Vagina (tissue), 2 donors: ENCODE measurements around the gene BAHD1. TPM values are rescaled to one million over a fixed set of nuclear protein-coding genes. Genes with fewer than 3 reads are reported as not detected.
"Not testable (repeated sequence)": the region's sequence is repeated elsewhere in the genome, so short reads cannot be mapped to it uniquely, and the experiment has no call there.

Experiments used
- DNase-seq, 2 donors: peaks; one replicate each; pipeline ENCODE4 v3.0.0-alpha.2; 2017; ENCODE audit errors: extremely low spot score in 2 of 2
- H3K27ac ChIP-seq: fragments of 200-600 bp; sonication (generic); one replicate; pipeline ENCODE4 v1.5.1; 2019
- H3K27me3 ChIP-seq: fragments of 200-600 bp; sonication (generic); one replicate; pipeline ENCODE4 v1.5.1; 2019
- H3K36me3 ChIP-seq, 2 donors: fragments of 200-600 bp; sonication (generic); one replicate each; pipeline ENCODE4 v1.5.1; 2017 to 2019
- H3K4me1 ChIP-seq: fragments of 200-600 bp; sonication (generic); one replicate; pipeline ENCODE4 v1.5.1; 2019
- H3K4me3 ChIP-seq, 2 donors: fragments of 200-600 bp; sonication (generic); 1 replicate in 1 of 2; 2 replicates in 1 of 2; pipeline ENCODE4 v1.5.1; 2016 to 2019
- H3K9me3 ChIP-seq: fragments of 200-600 bp; sonication (generic); one replicate; pipeline ENCODE4 v1.5.1; 2019
- CTCF ChIP-seq, 3 experiments: fragments of 450-650 bp in 2 of 3; fragments of 200-600 bp in 1 of 3; sonication (generic) in 1 of 3; IDR thresholded peaks; one replicate each; pipeline ENCODE4 v1.5.1; 2017 to 2019; ENCODE audit warnings: antibody characterized with exemption in 3 of 3, mild to moderate bottlenecking in 2 of 3, moderate library complexity in 2 of 3
- POLR2A ChIP-seq, 2 donors: fragments of 450-650 bp; IDR thresholded peaks; one replicate each; pipeline ENCODE4 v1.6.1; 2017; ENCODE audit warnings: antibody characterized with exemption in 2 of 2, mild to moderate bottlenecking in 2 of 2, moderate library complexity in 2 of 2
- POLR2AphosphoS5 ChIP-seq, 2 donors: sonication (generic); formaldehyde crosslinking; IDR thresholded peaks; one replicate each; pipeline ENCODE4 v1.9.0; 2017; ENCODE audit warnings: antibody characterized with exemption in 2 of 2, mild to moderate bottlenecking in 2 of 2, low read depth in 1 of 2; ENCODE audit not compliant: insufficient read depth in 1 of 2
- intact Hi-C: fragments of 100-400 bp; cut with DNase I; formaldehyde crosslinking; loops from one replicate; pipeline ENCODE4 v1.15.1; 2023
- total RNA-seq: library from RNA; depleted of rRNA; stranded (reverse); fragments of >200 nt; gene quantifications from one replicate; pipeline ENCODE4 v1.2.3, GENCODE V29; 2016

Gene BAHD1
- total RNA-seq, 1 donor from 2014 or later = 9.6 TPM

DNA sequence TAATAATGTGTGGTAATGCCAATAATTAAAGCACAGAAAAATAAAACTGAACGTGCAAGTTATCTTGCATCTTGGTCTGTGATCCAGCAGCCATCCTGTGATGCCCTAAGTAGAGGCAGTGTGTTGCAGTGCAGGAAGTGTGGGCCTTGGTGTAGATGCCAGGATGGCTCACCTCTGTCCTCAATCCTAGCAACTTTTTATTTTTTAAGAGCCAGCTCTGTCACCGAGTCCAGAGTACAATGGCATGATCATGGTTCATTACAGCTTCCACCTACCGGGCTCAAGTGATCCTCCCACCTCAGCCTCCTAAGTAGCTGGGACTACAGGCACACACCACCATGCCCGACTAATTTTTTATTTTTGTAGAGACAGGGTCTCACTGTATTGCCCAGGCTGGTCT is 7.6 kb downstream of the BAHD1 start:
- Histone ChIP-seq H3K9me3 (no peaks in the 10 kb centered on the region), H3K27me3 (no peaks in the 10 kb centered on the region), H3K4me3 (no peak overlapping the region), H3K36me3 (no peaks in the 10 kb centered on the region), H3K27ac (no peak overlapping the region), H3K4me1 (peaks cover 58% of the 10 kb centered on the region)
- TF ChIP-seq POLR2A (IDR thresholded peaks at IDR 0.05) = no peak
- no peak for TF ChIP-seq POLR2AphosphoS5 (IDR thresholded peaks at IDR 0.05; ENCODE audit: insufficient read depth in 1 of 2, low read depth in 1 of 2)
- TF ChIP-seq CTCF (IDR thresholded peaks at IDR 0.05) = no peak
- intact Hi-C loops = no loop called here
- DNase-seq = no peak

DNA sequence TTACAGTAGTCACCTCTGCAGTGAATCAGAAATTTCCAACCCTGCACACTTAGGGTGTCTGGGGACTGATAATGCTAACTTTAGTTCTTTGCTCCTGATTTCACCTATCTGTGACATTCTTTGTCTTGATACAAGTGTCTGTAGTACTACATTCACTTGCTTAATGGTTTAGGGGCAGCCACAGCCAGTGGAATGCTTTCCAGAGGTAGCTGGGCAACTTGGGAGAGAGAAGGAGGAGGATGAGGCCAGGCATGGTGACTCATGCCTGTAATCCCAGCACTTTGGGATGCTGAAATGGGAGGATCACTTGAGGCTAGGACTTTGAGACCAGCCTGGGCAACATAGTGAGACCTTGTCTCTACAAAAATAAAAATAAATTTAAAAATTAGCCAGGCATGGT is 8.5 kb downstream of the BAHD1 start:
- peaks cover 58% of the 10 kb centered on the region for H3K4me1 ChIP-seq
- no peaks in the 10 kb centered on the region for H3K36me3 ChIP-seq
- DNase-seq = no peak
- intact Hi-C loops = no loop called here
- H3K27me3 ChIP-seq = no peaks in the 10 kb centered on the region
- TF ChIP-seq POLR2A (IDR thresholded peaks at IDR 0.05) = no peak
- TF ChIP-seq POLR2AphosphoS5 (IDR thresholded peaks at IDR 0.05; ENCODE audit: insufficient read depth in 1 of 2, low read depth in 1 of 2) = no peak
- TF ChIP-seq CTCF (IDR thresholded peaks at IDR 0.05) = no peak
- H3K27ac ChIP-seq = no peak overlapping the region
- H3K4me3 ChIP-seq = no peak overlapping the region
- H3K9me3 ChIP-seq = no peaks in the 10 kb centered on the region

DNA sequence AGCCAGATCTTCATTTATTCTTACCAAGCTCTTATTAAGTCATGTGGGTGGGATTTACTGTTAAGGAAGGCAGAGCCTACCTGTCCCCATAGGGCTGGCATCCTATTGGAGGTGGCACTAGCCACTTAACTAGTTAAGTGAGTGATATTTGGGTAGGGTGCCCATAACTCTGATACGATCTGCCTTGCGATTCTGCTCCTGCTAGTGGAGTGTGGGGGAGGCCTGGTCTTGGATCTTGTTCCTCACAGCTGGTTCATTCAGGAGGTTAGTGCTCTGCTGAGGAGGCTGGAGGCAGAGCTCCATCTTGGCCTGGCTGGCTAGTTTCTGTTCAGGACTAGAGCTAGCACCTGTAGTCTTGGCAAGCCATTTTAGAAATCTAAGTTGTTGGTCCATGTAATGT is 9.3 kb downstream of the BAHD1 start:
- TF ChIP-seq POLR2A (IDR thresholded peaks at IDR 0.05) (no peak), POLR2AphosphoS5 (IDR thresholded peaks at IDR 0.05; ENCODE audit: insufficient read depth in 1 of 2, low read depth in 1 of 2) (no peak), CTCF (IDR thresholded peaks at IDR 0.05) (no peak)
- H3K9me3 ChIP-seq = no peaks in the 10 kb centered on the region
- H3K4me3 ChIP-seq = no peak overlapping the region
- peaks cover 58% of the 10 kb centered on the region for H3K4me1 ChIP-seq
- no peaks in the 10 kb centered on the region for H3K27me3 ChIP-seq
- intact Hi-C loops = no loop called here
- no peak overlapping the region for H3K27ac ChIP-seq
- DNase-seq = no peak
- no peaks in the 10 kb centered on the region for H3K36me3 ChIP-seq

GRCh38 chr15:40451527-40452158 is 10.9 kb downstream of the BAHD1 start:
- Histone ChIP-seq H3K4me1 (peaks cover 61% of the 10 kb centered on the region), H3K27me3 (no peaks in the 10 kb centered on the region), H3K4me3 (no peak overlapping the region), H3K9me3 (no peaks in the 10 kb centered on the region), H3K36me3 (no peaks in the 10 kb centered on the region), H3K27ac (no peak overlapping the region)
- TF ChIP-seq CTCF (IDR thresholded peaks at IDR 0.05) = no peak
- intact Hi-C loops = no loop called here
- DNase-seq = no peak

GRCh38 chr15:40452296-40453090 is 11.7 kb downstream of the BAHD1 start:
- Histone ChIP-seq H3K9me3 (no peaks in the 10 kb centered on the region), H3K4me1 (peaks cover 68% of the 10 kb centered on the region), H3K27me3 (no peaks in the 10 kb centered on the region), H3K36me3 (no peaks in the 10 kb centered on the region), H3K27ac (no peak overlapping the region), H3K4me3 (no peak overlapping the region)
- intact Hi-C loops = no loop called here
- no peak for TF ChIP-seq POLR2A (IDR thresholded peaks at IDR 0.05)
- TF ChIP-seq CTCF (IDR thresholded peaks at IDR 0.05) = no peak
- DNase-seq = no peak

DNA sequence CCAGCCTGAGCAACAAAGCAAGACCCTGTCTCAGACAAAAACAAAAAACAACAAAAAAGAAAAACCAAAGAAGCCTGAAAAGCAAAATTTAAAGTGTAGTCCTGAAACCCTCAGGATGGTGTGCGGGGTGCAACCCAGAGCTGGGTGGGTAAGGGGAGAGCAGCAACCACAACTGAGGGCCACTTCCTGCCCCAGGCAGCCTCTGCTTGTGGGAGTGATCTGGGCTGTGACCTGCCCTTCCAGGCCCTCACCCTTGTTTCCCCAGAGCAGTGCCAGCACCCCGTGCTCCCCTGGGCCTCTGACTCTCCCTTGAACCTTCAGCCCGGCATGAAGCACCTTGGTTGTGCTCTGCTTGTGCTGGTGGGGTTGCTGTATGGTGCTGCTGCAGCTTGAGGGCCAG is 13.2 kb downstream of the BAHD1 start:
- H3K9me3 ChIP-seq, H3K27me3 ChIP-seq, H3K27ac ChIP-seq, intact Hi-C loops, H3K4me3 ChIP-seq, DNase-seq, H3K36me3 ChIP-seq: not testable (repeated sequence)
- H3K4me1 ChIP-seq = peaks cover 68% of the 10 kb centered on the region
